ENCODE measurements around the gene JOSD1.

DNA sequence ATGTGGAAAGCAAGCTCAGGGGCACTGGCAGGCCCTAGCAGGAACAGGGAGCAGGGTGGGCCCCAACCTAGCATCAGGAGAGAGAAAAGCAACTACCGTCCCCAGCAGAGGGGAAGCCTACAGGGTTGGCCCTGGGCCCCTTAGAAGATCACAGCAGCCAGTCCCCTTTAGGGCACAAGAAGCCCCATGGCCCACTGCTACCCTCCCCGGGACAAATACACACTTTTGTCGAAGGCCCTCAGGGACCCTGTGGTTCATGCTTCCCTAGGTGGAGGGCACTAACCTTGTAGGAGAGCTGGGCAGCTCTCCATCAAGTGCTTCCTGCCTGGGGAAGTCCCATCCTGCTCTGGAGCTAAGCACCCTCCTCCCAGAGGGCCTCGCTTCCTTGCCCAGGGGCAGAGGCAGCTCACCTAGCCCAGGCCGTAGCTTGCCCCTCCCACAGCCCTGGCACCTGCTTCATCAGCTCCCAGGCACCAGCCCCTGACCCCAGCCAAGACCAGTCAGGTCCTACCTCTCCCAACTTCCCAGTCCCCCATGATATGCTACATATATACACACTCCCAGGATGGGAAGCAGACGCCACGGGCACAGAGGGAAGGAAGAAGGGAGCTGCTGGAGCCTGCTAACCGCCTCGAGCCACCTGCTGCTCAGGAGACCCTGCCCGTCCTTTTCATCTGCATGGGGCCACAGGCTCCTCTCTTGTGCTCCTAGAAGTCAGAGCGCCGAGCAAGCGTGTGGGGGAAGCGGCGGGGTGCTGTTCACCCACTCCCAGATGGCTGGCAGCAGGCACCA, 34.9 kb upstream of the JOSD1 start:
- TF ChIP-seq, protein P1, sequence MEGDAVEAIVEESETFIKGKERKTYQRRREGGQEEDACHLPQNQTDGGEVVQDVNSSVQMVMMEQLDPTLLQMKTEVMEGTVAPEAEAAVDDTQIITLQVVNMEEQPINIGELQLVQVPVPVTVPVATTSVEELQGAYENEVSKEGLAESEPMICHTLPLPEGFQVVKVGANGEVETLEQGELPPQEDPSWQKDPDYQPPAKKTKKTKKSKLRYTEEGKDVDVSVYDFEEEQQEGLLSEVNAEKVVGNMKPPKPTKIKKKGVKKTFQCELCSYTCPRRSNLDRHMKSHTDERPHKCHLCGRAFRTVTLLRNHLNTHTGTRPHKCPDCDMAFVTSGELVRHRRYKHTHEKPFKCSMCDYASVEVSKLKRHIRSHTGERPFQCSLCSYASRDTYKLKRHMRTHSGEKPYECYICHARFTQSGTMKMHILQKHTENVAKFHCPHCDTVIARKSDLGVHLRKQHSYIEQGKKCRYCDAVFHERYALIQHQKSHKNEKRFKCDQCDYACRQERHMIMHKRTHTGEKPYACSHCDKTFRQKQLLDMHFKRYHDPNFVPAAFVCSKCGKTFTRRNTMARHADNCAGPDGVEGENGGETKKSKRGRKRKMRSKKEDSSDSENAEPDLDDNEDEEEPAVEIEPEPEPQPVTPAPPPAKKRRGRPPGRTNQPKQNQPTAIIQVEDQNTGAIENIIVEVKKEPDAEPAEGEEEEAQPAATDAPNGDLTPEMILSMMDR (IDR thresholded peaks at IDR 0.05) = no peak
- TF ChIP-seq POLR2AphosphoS5 (IDR thresholded peaks at IDR 0.05; ENCODE audit: insufficient read depth in 1 of 2, low read depth in 1 of 2) = no peak

Data from vagina (tissue), 2 donors.